ENCODE results near the gene BCL7A.
A peak's percentile ranks its signal among the peaks of the same experiment; 100 is the strongest.

Gene BCL7A

DNA sequence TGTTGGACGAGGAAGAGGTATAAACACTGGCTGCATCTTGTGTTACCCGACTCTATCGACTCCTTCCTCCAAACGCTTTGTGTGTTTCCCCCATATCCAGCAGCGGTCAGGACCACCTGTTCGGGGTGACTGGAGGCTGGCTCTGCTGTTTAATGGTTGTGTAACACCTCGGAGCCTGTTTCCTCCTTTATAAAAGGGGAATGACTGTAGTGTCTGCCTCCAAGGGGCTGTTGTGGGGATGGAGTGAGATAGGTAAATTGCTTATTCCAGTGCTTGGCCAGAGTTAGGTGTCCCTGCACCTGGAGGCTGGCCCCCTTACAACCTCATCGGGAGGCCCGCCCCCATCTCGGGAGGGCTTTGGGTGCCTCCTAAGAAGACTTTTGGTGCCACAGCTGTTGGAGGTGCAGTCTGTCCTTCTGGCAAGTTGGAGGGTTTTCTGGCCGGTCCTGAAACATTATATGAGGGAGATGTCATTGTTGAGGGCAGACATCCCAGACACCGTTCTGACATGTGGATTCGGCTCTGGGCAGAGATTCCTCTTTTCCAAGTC lies 57.9 kb downstream of the BCL7A start:
- peak; percentile 61 for DNase-seq

DNA sequence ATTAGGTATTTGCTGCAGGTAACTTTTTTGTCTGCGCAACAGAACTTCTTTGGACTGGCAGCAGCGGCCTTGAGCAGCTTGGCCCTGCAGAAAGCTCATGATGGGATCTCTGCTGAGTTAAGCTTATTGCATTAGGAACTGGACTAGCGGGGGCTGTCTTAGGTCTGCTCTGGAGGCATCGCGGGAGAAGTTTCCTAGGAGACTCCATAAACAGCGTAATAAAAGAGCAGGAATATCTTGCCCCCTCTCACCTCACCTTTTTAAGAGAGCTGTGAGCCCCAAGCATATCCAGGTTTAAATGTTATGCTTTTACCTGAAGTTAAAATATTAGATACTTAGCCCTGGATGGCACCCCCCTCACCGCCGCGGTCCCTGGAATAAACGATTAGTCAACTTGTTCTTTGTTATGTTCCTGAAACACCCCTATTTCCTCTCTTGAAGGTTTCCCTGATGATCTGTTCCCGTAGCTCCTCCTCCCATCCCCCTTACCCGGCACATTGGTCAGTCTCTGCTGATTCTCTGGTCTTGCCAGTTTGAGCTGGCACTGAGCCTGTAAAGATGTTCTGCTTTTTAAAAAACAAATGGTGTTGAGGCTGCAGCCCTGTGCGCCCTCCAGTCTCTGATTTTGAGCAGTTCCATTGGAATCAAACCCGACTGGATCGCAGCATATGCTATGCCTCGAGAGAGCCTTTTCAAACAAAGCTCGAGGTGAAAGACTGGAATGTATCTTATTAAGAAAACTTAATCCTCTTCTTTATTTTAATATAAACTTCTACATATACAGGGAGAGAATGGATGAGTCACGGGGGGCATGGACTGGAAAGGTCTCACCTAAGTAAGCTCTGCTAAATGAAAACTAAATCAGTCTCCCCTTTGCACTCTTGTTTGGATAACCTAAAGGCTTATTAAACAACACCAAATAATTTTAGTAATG lies 58.7 kb downstream of the BCL7A start:
- DNase-seq, result peak; percentile 84

DNA sequence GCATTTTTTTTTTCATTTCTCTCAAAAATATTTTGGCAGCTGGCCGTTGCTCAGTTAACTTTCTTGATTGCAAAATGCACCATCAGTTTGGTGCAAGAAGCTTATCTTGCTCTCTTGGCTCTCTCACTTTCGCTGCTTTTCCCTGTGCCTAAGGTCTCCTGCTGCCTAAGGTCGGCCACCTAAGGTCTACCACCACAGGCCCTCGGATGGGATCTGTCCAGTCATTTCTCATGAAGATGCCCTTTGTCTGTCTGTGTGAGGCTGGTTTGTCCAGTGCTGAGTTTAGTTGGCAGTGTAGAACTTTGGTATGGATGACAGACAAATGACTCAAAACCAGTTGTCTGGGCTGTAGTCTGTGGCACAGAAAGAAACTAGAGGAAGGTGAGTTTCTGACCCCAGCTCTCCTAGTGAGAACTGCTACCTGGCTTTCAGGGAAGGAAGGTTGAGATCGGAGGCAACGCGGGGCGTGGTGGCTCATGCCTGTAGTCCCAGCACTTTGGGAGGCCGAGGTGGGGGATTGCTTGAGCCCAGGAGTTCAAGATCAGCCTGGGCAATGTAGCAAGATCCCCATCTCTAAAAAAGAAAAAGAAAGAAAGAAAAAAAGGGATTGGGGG lies 59.5 kb downstream of the BCL7A start:
- no peak for DNase-seq

DNA sequence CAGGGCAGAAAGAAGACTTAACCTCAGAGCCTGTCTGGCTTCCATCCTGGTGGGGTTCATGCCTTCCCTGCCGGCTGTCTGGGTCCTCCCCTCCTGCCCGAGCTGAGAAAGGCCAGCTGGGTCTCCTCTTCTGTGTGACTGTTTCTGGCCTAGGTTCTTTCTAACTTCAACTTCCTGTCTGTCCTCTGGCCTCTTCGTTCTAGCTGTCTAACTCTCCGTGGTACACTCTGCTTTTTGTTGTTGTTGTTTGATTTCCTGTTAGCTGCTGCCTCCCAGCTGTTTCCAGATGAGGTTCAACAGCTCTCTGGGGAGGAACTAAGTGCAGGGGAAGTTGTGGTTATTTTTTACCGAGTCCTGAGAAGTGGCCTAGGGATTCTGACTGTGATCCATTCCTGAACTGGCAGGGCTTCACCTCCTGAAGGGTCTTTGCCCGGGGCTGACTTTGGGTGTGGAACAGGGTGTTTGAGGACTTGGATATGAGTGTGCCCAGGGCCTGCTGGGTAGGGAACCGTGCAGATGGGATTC lies 60.1 kb downstream of the BCL7A start:
- DNase-seq, result no peak

DNA sequence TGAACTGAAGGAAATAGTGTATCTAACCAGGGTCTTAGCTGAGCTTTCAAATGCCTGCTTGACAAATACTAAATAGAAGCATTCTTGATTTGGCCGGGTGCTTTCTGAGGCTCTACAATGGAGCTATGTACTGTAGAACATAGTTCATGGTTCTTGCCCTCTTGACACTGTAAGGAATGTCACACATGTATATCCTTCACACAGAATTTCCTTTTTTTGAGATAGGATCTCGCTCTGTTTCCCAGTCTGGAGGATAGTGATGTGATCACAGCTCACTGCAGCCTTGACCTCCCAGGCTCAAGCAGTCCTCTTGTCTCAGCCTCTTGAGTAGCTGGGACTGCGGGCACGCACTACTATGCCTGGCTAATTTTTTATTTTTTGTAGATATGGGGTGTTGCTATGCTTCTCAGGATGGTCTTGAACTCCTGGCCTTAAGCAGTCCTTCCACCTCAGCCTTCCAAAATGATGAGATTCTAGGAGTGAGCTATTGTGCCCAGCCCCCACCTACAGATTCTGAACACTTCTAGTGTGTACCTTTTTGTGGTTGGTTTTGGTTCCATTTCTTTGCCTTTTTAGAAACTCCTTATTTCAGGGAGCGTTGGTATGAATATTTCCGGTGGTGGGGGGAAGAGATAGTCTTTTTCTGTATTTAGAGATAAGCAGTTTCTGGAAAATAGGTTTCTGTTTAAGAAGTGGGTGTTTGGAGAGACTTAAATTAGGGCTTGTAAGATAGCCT lies 61.1 kb downstream of the BCL7A start:
- no peak for DNase-seq

DNA sequence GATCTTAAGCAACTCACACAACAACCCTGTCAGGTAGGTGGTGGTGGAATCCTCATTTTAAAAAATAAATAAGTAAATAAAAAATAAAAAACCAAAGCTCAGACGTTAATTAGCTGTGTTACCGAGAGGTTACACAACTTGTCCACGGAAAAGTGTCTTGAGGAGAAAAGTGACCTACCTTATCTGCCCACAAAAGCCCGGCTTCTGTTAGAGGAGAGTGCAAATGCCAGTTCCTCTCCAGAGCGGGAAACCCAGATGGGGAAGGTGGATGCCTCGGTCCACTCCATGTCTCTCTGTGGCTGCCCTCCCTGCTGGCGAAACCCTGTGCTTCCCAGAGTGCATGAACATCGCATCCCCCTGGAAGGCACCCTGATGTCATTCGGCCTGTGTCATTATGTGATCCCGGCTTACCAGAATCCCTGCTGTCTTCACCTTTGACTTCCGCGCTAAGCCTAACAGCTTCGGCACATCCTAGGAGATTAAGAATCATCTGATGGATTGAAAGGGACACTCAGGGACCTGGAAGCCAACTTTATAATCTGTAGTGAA lies 63.2 kb downstream of the BCL7A start:
- DNase-seq, result peak; percentile 95

DNA sequence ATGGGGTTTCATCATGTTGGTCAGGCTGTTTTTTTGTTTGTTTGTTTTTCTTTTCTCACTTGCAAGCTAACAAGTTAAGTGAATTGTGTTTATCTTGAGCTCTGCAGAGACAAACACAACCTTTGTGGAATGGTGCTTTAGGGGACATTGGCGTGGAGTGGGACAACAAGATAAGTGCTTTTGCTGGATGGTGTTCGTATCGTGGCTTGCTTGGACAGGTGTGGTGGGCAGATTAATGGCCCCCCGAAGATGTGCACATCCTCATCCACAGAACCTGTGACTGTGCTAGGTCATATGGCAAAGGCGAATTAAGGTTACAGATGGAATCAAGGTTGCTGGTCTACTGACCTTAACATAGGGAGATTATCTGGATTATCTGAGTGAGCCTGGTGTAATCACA lies 63.9 kb downstream of the BCL7A start:
- peak; percentile 87 for DNase-seq

DNA sequence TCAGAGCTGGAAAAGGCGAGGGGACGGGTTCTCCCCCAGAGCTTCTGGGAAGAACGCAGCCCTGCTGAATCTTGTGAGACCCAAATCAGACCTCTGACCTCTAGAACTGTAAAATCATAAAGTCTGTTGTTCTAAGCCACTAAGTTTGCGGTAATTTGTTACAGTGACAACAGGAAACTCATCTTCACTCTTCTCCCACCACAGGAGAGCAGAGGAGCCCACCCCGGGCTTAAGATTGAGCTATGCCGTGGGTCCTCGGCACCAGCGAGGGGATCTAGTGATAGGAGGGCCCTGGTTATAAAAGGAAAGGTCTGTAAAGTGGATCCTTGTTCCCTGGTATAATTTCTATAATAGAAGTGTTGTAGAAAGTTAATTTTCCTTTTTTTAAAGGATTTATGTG lies 64.4 kb downstream of the BCL7A start:
- DNase-seq, result no peak

DNA sequence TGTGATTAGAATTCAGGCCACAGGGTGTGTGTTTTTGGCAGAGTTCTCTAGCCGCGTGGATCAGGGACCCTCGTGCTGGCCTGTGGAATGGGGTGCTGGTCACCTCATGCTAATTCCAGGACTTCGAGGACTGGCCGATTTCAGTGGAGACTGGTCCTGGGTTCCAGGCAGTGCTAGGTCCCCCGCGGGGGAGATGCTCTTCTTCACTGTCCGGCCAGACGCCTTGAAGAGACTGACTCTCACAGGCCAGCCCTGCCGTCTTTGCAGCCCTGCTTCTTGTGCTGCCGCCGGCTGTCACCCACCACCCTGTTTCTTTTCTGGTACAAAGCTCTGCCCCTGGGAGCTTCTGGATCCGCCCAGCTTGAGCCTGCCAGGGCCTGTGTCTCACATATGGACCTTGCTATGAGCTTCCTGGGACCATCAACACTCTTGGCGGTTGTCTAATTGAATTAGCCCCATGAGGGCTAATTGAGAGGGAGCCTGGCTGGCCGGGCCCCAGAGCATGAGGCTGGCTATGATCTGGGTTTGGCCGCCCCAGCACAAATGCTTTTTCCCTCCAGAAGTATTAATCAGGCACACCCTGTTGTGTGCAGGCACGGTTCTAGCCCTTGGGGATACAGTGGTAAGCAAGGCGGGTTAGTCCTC lies 65.1 kb downstream of the BCL7A start:
- DNase-seq, result peak; percentile 76

DNA sequence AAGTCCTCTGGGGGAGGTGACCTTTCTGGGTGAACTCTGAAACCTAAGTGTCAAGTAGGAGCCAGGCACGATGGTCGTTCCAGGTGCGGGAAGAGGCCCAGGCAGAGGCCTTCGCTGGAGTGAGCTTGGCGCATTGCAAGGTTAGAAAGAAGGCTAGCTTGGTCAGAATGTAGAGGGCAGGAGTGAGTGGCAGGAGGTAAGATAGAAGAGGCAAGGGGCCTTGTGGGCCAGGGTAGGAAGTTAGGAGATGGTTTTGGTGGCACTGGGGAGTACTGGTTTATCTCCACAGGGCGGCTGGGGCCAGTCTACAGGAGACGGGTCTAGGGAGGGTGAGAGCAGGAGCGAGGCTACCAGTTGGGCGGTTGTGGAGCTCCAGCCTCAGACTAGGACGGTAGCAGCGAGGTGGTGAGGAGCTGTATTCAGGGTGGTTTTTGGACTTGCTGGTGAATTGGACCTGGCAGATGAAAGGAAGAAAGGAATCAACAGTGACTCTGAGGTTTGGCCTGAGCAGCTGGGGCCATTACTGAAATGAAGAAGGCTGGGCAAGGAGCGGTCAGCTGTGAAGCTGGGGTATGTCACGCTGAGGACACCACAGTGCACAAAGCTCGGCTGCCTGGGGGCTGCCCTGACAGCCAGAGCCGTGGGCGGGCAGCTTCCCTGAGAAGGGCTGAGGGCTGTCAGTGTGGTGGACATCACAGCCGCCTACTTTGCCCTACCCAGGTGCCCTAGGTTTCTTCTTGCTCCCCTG lies 65.9 kb downstream of the BCL7A start:
- DNase-seq, result no peak

DNA sequence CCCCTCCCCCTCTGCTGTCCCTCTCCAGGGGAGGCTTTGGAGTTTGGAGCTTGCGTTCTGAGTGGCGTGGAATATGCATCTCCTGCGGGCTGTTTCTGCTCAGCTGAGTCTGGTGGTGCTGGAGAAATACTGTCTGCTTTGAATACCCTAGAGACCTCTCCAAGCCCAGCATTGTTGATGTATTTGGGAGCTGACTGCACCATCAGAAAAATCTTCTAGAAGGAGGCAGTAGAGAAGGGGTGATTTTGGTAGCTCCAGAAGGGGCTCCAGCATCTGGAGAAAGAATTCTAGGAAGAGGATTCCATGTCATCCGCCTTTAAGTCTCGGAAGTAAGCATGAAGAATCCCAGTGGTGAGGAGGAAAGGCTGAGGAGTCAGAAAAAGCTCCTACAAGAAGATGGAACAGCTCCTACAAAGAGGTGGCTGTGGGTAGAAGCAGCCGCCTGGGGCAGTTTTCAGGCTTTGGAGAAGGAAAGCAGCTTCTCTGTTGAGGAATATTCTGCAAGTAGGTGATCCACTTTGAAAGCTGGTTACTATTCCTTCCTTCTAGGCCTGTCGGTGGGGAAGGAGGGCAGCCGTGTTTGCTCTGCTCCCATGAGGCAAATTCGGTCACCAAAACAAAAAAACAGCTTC lies 66.6 kb downstream of the BCL7A start:
- DNase-seq, result no peak

DNA sequence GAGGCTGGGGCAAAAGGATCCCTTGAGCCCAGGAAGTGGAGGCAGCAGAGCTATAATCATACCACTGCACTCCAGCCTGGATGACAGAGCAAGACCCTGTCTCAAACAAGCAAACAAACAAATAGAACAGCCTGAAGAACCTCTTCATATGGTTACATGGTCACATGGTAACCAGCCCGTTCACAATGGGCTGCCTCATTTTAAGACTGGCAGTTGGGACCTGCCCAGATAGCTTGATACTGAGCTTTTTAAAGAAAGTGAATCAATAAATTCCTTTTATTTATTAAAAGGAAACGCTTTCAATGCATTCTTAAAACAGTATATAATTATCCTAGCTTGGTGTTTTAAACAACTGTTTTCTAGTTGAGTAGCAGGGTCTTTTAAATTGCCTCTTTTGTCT lies 67.4 kb downstream of the BCL7A start:
- no peak for DNase-seq

DNA sequence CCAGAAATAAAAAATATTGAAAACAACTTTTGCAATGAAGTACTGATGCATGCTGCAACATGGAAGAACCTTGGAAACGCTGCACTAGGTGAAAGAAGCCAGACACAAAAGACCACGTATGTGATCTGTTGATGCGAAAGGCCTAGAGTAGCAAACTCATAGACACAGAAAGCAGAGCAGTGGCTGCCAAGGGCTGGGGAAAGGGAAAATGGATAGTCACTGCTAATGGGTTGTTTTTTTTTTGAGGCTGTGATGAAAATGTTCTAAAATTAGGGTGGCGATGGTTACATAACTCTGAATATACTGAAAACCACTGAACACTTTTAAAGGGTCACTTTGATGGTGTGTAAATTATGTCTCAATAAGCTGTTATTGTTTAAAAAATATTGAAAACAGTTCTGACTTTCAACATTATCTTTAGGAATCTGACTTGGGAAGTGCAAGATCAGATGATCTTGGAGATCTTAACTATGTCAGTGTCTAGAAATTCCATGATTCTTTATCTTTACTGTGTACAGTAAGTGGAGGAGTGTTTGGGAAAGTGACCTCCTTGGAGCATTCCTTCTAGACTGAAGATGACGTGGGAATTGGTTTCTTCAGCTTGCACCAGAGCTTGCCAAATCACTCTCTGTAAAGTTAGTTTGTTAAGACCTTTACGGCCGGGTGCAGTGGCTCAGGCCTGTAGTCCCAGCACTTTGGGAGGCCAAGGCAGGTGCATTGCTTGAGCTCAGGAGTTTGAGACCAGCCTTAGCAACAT lies 69.3 kb downstream of the BCL7A start:
- no peak for DNase-seq

DNA sequence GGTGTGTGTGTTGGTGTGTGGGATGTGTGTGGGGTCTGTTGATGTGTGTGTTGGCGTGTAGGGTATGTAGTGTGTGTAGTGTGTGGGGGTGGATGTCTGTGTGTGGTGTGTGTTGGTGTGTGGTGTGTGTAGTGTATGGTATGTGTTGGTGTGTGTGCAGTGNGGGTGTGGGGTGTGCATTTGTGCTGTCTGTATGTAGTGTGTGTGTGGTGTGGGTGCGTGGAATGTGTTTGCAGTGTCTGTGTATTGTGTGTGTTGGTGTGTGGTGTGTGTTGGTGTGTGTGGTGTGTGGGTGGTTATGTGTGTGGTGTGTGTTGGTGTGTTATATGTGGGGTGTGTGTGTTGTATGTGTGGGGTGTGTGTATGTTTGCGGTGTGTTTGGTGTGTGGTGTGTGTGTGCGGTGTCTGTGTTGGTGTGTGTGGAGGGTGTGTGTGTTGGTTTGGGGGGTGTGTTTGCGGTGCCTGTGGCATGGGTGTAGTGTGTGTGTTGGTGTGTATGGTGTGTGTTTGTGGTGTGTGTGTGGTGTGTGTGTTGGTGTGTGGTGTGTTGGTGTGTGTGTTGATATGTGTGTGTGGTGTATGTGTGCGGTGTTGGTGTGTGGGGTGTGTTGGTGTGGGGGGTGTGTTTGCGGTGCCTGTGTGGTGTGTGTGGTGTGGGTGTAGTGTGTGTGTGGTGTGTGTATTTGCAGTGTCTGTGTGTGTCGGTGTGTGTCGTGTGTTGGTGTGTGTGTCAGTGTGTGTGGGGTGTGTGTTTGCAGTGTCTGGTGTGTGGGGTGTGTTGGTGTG lies 71.6 kb downstream of the BCL7A start:
- DNase-seq, result no peak

DNA sequence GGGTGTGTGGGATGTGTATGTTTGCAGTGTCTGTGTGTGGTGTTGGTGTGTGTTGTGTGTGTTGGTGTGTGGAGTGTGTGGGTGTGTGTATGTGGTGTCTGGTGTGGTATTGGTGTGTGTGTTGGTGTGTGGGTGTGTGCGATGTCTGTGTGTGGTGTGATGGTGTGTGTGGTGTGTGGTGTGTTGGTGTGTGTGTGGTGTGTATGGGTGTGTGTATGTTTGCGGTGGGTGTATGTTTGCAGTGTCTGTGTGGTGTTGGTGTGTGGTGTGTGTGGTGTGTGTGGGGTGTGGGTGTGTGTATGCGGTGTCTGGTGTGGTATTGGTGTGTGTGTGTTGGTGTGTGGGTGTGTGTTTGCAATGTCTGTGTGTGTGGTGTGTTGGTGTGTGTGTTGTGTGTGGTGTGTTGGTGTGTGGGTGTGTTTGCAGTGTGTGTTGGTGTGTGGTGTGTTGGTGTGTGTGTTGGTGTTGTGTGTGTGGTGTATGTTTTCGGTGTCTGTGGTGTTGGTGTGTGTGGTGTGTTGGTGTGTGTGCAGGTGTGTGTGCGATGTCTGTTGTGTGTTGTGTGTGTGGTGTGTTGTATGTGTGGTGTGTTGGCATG lies 72.6 kb downstream of the BCL7A start:
- DNase-seq, result no peak

DNA sequence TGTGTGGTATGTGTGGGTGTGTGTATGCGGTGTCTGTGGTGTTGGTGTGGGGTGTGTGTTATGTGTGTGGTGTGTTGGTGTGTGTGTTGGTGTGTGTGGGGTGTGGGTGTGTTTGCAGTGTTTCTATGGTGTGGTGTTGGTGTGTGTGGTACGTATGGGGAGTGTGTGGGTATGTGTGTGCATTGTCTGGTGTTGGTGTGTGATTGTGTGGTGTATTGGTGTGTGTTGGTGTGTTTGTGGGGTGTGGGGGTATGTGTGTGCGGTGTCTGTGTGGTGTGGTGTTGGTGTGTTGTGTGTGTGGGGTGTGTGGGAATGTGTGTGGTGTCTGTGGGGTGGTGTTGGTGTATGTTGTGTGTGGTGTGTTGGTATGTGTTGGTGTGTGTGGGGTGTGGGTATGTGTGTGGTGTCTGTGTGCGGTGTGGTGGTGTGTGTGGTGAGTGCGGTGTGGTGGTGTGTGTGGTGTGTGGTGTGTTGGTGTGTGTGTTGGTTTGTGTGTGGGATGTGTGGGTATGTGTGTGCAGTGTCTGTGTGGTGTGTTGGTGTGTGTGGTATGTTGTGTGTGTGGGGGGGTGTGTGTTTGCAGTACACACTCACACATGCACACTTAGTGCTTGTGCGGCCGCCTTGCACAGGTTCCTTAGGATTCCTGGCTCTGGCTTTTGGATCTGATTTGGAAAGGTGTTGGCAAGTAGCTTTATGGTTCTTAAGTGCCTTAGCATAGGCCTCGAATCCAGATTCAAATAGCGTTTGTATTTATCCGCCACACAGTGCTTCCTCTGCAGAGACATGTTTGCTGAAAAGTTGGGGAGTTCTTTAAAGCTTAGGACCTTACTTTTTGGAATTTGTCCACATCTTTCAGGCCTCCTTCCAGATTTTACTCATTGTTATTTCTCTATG lies 73.3 kb downstream of the BCL7A start:
- DNase-seq, result peak; percentile 27

DNA sequence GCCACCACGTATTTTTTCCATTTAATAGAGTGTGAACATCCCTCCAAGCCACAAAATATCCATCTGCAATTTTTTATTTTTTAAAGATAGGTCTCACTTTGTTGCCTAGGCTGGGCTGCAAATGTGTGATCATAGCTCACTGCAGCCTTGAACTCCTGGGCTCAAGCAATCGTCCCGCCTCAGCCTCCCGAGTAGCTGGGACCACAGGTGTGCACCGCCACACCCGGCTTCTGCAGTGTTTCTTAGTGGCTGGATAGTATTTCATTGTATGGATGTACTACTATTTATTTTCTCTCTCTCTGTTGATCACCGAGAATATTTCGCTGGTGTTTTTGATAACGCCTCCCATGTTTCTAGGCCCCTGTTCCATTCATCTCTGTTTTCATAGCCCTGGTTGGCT lies 74.3 kb downstream of the BCL7A start:
- DNase-seq, result no peak

DNA sequence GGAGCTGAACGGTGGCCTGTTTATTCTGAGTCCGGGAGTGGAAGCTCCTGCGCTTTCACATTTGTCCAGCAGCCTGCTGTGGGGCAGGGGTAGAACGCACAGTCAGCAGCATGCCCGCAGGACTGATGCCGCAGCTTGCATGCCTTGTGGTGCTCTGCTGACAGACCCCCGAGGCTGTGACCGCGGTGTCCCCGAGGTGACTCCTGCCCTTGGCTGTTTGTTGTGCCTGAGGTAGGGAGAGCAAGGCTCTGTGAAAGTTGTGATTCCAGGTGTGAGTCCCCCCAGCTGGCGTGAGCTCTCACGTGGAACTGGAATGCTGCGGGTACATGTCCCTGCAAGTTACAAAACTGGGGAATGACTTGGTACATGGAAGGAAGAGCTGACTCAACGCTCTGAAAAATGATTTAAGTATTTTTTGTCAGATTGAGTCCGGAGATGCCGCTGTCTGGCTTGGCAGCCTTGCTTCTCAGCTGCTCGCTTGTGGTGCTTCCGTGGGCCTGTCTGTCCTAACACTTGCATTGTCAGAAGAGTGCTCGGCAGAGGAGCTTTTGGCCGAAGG lies 75.0 kb downstream of the BCL7A start:
- no peak for DNase-seq
